NCI-H187 treated with DMSO at 0.1 percent for 48 hours (cell line): ENCODE data around the gene RCVRN.

Experiments used
- DNase-seq: peaks from one replicate; lab custom pipeline; 2025; lab: John Stamatoyannopoulos, UW

The RCVRN gene

DNA sequence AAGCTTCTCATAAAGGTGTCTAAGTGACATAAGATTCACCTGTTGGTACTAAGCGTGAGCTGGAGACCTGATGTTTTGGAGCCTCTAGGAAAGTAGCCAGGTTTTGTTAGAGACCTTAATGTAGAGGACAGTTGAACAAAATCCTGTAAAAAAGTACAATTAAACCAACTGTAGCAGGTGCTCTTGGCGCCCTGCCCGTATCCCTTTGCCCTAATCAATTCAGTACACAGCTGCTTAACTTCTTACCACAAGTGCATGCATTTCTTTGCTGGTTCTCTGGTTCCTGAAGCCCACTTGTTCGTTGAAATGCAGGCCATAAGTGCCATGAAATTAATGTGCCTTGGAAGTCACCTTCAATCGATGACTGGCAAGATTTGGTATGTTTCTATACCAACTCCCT lies 54.9 kb downstream of the RCVRN start:
- DNase-seq = no peak
